GM12801 (cell line): ENCODE measurements around the gene TK2.
A peak's percentile ranks its signal among the peaks of the same experiment; 100 is the strongest.

Experiments
- CTCF ChIP-seq: IDR thresholded peaks from one replicate; pipeline ENCODE4 v1.5.1; 2011; ENCODE audit warnings: control low read depth; ENCODE audit not compliant: insufficient read length; ENCODE audit errors: extremely low read depth

The TK2 gene

GRCh38 chr16:66487580-66488275, 62.2 kb downstream of the TK2 start:
- no peak for TF ChIP-seq CTCF

- no peak for TF ChIP-seq CTCF
Measured at GRCh38 chr16:66486773-66487579, 62.9 kb downstream of the TK2 start.

GRCh38 chr16:66486199-66486772, 63.6 kb downstream of the TK2 start:
- no peak for TF ChIP-seq CTCF

- TF ChIP-seq CTCF, result no peak
Measured at GRCh38 chr16:66485376-66485775, 64.5 kb downstream of the TK2 start.

- no peak for TF ChIP-seq CTCF
Measured at GRCh38 chr16:66484453-66485213, 65.3 kb downstream of the TK2 start.

- peak; percentile 77 for TF ChIP-seq CTCF
Measured at GRCh38 chr16:66483689-66484452, 66.1 kb downstream of the TK2 start.
